ENCODE measurements around the gene C17orf58. TPM values are rescaled to one million over a fixed set of nuclear protein-coding genes. Genes with fewer than 3 reads are reported as not detected.

The C17orf58 gene
- total RNA-seq, 1 donor from 2014 or later: 6.7 TPM

DNA sequence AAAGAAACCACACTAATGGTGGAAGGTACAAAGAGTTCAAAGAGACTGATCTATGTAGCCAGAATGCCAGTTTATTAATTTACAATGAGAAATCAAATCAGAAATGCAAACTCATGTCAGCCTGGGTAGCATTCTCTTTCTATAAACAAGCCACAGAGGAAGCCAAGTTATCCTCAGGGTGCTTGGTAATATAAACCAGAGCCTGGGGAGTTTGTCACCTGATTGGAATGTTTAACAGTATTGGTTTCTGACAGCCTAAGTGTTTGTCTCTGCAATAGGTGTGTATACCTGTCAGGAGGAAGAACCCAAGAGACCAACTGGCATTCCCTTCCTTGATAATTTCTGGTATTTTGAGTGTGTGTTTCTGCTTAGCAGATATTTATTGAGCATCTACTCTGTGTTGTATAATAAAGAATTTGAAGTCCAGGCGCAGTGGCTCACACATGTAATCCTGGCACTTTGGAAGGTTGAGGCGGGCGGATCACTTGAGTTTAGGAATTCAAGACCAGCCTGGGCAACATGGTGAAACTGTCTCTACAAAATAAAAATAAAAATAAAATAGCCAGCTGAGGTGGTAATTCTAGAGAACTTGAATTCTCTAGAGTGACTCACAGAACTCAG, 3.1 kb upstream of the C17orf58 start:
- H3K9me3 Mint-ChIP-seq (ENCODE audit: unreplicated experiment): no peaks in the 10 kb centered on the region
- H3K27ac Mint-ChIP-seq (ENCODE audit: unreplicated experiment): no peak overlapping the region
- no peak for DNase-seq (ENCODE audit: low spot score)
- peaks cover 6% of the 10 kb centered on the region for H3K27me3 Mint-ChIP-seq (ENCODE audit: unreplicated experiment)
- H3K4me3 Mint-ChIP-seq (ENCODE audit: unreplicated experiment): no peak overlapping the region
- peaks cover 14% of the 10 kb centered on the region for H3K4me1 Mint-ChIP-seq (ENCODE audit: unreplicated experiment)
- TF ChIP-seq, protein P1, sequence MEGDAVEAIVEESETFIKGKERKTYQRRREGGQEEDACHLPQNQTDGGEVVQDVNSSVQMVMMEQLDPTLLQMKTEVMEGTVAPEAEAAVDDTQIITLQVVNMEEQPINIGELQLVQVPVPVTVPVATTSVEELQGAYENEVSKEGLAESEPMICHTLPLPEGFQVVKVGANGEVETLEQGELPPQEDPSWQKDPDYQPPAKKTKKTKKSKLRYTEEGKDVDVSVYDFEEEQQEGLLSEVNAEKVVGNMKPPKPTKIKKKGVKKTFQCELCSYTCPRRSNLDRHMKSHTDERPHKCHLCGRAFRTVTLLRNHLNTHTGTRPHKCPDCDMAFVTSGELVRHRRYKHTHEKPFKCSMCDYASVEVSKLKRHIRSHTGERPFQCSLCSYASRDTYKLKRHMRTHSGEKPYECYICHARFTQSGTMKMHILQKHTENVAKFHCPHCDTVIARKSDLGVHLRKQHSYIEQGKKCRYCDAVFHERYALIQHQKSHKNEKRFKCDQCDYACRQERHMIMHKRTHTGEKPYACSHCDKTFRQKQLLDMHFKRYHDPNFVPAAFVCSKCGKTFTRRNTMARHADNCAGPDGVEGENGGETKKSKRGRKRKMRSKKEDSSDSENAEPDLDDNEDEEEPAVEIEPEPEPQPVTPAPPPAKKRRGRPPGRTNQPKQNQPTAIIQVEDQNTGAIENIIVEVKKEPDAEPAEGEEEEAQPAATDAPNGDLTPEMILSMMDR (IDR thresholded peaks at IDR 0.05; ENCODE audit: unreplicated experiment): no peak
- no peaks in the 10 kb centered on the region for H3K36me3 Mint-ChIP-seq (ENCODE audit: low read depth, unreplicated experiment)

DNA sequence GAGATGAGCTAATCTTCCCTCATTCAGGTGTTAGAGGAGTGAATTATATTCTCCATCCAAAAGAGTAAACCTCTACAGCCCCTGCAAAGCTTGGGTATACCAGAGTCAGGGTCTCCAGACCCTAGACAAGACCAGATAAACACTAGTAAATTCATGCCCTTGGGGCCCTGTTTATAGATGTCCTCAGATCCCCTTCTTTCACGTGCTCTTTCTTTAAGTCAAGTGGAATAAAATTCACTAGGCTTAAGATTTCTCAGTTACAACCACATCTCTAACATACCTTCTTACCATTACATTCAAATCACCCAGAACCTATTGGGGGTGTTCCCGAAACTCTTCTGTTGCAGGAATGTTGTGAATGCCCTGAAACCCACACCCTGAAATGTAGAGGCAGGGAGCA, 2.2 kb upstream of the C17orf58 start:
- Mint-ChIP-seq H3K4me3 (ENCODE audit: unreplicated experiment) (no peak overlapping the region), H3K27me3 (ENCODE audit: unreplicated experiment) (peaks cover 6% of the 10 kb centered on the region), H3K4me1 (ENCODE audit: unreplicated experiment) (peaks cover 14% of the 10 kb centered on the region), H3K9me3 (ENCODE audit: unreplicated experiment) (no peaks in the 10 kb centered on the region), H3K27ac (ENCODE audit: unreplicated experiment) (no peak overlapping the region), H3K36me3 (ENCODE audit: low read depth, unreplicated experiment) (no peaks in the 10 kb centered on the region)
- TF ChIP-seq, protein P1 (IDR thresholded peaks at IDR 0.05; ENCODE audit: unreplicated experiment): no peak
- no peak for DNase-seq (ENCODE audit: low spot score)

DNA sequence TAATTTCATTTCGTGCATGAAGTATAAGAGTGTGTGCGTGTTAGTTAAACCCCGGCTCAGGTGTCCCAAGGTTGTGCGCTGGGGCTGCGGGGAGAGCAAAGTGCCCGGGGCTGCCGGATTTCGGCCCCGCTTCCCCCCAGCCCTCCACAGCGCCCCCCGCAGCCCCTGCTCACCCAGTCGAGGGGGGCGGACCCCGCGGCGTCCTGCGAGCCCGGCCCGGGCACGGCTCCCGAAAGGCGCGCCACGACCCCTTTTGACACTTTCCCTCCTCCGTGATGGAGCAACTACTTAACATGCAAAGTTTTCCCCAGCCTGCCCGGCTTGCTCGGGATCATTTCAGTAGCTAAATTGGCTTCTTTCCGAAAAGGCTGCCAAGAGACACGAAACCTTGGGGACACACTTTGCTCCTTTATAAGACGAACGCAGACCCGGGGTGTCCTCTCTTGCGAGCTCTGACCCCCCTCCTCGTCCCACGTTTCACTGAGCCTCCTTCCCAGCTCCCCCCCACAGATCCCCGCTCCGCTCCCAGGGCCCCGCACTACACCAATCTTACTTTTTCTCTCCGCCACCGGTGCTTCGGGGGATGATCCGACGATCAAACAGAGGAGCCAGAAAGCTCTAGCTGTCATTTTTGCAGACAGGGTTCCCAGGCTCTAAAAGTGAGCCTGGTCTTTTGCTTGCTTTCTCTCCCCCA, 552 bp downstream of the C17orf58 start:
- no peak overlapping the region for H3K27ac Mint-ChIP-seq (ENCODE audit: unreplicated experiment)
- H3K36me3 Mint-ChIP-seq (ENCODE audit: low read depth, unreplicated experiment): no peaks in the 10 kb centered on the region

DNA sequence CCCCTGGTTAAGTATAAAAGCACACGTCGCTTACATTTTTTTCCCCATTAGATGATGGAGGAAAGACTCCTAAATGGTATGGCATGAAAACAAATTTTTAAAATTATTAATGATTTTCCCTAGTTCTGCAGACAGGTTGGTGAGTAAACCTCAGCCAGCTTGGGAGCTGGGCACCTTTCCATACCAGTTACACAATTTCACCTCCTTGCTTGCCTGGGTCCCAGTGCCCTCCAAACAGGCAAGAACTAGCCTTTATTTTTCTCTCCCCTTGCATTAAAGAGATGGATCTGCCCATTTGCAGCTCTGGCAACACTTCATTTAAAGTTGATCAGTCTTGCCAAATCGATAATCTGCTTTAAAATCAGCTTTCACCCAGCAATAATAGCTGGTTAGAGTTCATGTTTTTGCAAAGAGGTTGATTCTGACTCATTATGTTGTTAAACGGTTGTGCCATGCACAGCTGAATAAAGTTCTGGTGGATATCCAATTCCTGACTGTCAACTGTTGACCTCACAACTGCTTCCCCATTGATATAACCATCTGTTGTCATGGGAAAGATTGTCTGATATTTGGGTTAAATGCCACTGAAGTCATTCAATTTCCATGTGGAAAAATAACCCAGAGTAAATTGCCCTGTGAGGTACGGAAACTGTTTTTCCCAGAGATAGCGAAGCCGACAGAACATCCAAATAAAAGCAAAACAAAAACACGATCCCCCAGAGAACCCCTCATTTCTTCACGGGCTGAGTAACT, 1.3 kb downstream of the C17orf58 start:
- Mint-ChIP-seq H3K9me3 (ENCODE audit: unreplicated experiment) (no peaks in the 10 kb centered on the region), H3K4me1 (ENCODE audit: unreplicated experiment) (peaks cover 14% of the 10 kb centered on the region), H3K4me3 (ENCODE audit: unreplicated experiment) (peak overlapping the region; percentile 87), H3K36me3 (ENCODE audit: low read depth, unreplicated experiment) (no peaks in the 10 kb centered on the region), H3K27me3 (ENCODE audit: unreplicated experiment) (peaks cover 10% of the 10 kb centered on the region), H3K27ac (ENCODE audit: unreplicated experiment) (no peak overlapping the region)
- TF ChIP-seq, protein P1 (IDR thresholded peaks at IDR 0.05; ENCODE audit: unreplicated experiment): no peak
- DNase-seq (ENCODE audit: low spot score): no peak

More for the DNA sequence above, 552 bp downstream of the C17orf58 start:
- peaks cover 10% of the 10 kb centered on the region for H3K27me3 Mint-ChIP-seq (ENCODE audit: unreplicated experiment)
- peak; percentile 12 for DNase-seq (ENCODE audit: low spot score)
- peaks cover 14% of the 10 kb centered on the region for H3K4me1 Mint-ChIP-seq (ENCODE audit: unreplicated experiment)
- H3K4me3 Mint-ChIP-seq (ENCODE audit: unreplicated experiment): peak overlapping the region; percentile 88
- no peaks in the 10 kb centered on the region for H3K9me3 Mint-ChIP-seq (ENCODE audit: unreplicated experiment)
- TF ChIP-seq, protein P1 (IDR thresholded peaks at IDR 0.05; ENCODE audit: unreplicated experiment): no peak
